Panc1 (cell line): ENCODE results near the gene DENND6A. TPM values are rescaled to one million over a fixed set of nuclear protein-coding genes. Genes with fewer than 3 reads are reported as not detected.

Experiments used
- ATAC-seq: fragments of 200-7000 bp; cut with Tn5 transposase; 2 replicates; pipeline ENCODE4 v1.9.1; 2020; ENCODE audit warnings: mild to moderate bottlenecking, moderate library complexity
- BruUV-seq: library from RNA; stranded (reverse); fragments of 400-500 nt; replicated peaks from 2 replicates; lab custom pipeline; 2021; lab: Mats Ljungman, UMichigan
- CTCF ChIA-PET: fragments of 300-600 bp; sonication (Branson Sonifier 250); formaldehyde crosslinking; loops from one replicate; lab custom pipeline; 2022; ENCODE audit warnings: antibody characterized with exemption; lab: Charles Lee
- POLR2A ChIA-PET: fragments of 300-600 bp; sonication (Branson Sonifier 250); formaldehyde crosslinking; loops from one replicate; lab custom pipeline; 2022; ENCODE audit warnings: antibody characterized with exemption; lab: Charles Lee
- DNase-seq: peaks from one replicate; pipeline ENCODE4 v3.0.0-alpha.2; 2010; ENCODE audit warnings: low read depth, low spot score
- H3K27ac ChIP-seq: 2 replicates; pipeline ENCODE4 v1.5.1; 2011; ENCODE audit warnings: mild to moderate bottlenecking, low read length, inconsistent platforms
- H3K27me3 ChIP-seq: fragments of 200-500 bp; sonication (Bioruptor generic); 2 replicates; pipeline ENCODE4 v1.6.0; 2014; ENCODE audit warnings: low read length, inconsistent platforms; ENCODE audit not compliant: control insufficient read depth, insufficient read depth
- H3K36me3 ChIP-seq: fragments of 200-500 bp; sonication (Bioruptor generic); 2 replicates; pipeline ENCODE4 v1.5.1; 2014; ENCODE audit warnings: inconsistent platforms, mild to moderate bottlenecking, low read length, moderate library complexity; ENCODE audit not compliant: control insufficient read depth, insufficient read depth
- H3K4me1 ChIP-seq: 2 replicates; pipeline ENCODE4 v1.5.1; 2011; ENCODE audit warnings: inconsistent platforms, mild to moderate bottlenecking, low read length, moderate library complexity; ENCODE audit not compliant: control insufficient read depth, insufficient read depth
- H3K4me3 ChIP-seq, 2 experiments: 2 replicates each; pipeline ENCODE4 v1.5.1; 2011 to 2012; ENCODE audit warnings: low read depth in 2 of 2, low read length in 2 of 2, mild to moderate bottlenecking in 2 of 2, inconsistent platforms in 1 of 2, moderate library complexity in 1 of 2
- H3K9me3 ChIP-seq: fragments of 200-500 bp; sonication (Bioruptor generic); 2 replicates; pipeline ENCODE4 v1.5.1; 2014; ENCODE audit warnings: low read depth, mild to moderate bottlenecking, inconsistent platforms, low read length, moderate library complexity; ENCODE audit not compliant: control insufficient read depth, insufficient read depth
- CTCF ChIP-seq: fragments of 450-650 bp; IDR thresholded peaks from 2 replicates; pipeline ENCODE4 v1.5.1; 2017; ENCODE audit warnings: mild to moderate bottlenecking
- POLR2AphosphoS5 ChIP-seq: IDR thresholded peaks from 2 replicates; pipeline ENCODE4 v1.6.1; 2012; ENCODE audit warnings: mild to moderate bottlenecking, low read depth, low read length, moderate library complexity
- SIN3A ChIP-seq: IDR thresholded peaks from 2 replicates; pipeline ENCODE4 v1.6.1; 2012; ENCODE audit warnings: low read depth, mild to moderate bottlenecking, low read length, moderate library complexity, borderline replicate concordance; ENCODE audit not compliant: insufficient read depth
- TCF7L2 ChIP-seq: IDR thresholded peaks from 2 replicates; pipeline ENCODE4 v1.6.1; 2011; ENCODE audit warnings: mild to moderate bottlenecking, low read depth, low read length, inconsistent platforms
- in situ Hi-C: cut with HindIII; loops from 2 replicates; pipeline ENCODE4 v1.10.0; 2016; ENCODE audit warnings: low sequenced_read_pairs, low pct_unique_long_range_greater_than_20kb
- intact Hi-C: fragments of 100-400 bp; cut with micrococcal nuclease; formaldehyde crosslinking; loops from one replicate; pipeline ENCODE4 v1.10.0; 2022; ENCODE audit not compliant: unreplicated experiment
- total RNA-seq: library from RNA; stranded (reverse); gene quantifications from one replicate; pipeline ENCODE4 v1.2.1, GENCODE V29; 2021; ENCODE audit not compliant: unreplicated experiment
- TF ChIP-seq, protein P1 (sequence below), 2 experiments: IDR thresholded peaks; 2 replicates each; pipeline ENCODE4 v1.6.1; 2011 to 2012; ENCODE audit warnings: low read depth in 2 of 2, control low read depth in 1 of 2, low read length in 1 of 2, mild to moderate bottlenecking in 1 of 2, moderate library complexity in 1 of 2; ENCODE audit not compliant: insufficient read depth in 1 of 2

The DENND6A gene
- total RNA-seq, 1 experiment from 2014 or later: 18.1 TPM

DNA sequence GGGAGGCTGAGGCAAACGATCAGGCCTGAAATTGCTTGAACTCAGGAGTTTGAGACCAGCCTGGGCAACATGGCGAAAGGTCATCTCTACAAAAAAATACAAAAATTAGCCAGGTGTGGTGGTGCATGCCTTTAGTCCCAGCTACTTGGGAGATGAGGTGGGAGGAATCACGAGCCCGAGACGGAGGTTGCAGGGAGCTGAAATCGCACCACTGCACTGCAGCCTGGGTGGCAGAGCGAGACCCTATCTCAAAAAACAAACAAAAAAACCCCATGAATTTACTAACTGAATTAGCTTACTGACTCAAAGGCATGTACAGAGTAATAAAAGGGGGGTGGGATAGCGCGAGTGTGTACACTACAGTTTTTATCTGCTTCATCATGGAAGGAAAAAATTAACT, 115.1 kb downstream of the DENND6A start:
- Histone ChIP-seq H3K4me3 (no peak overlapping the region), H3K4me1 (peaks cover 2% of the 10 kb centered on the region; the same call in 1 of the 2 replicates), H3K9me3 (no peaks in the 10 kb centered on the region), H3K27ac (no peak overlapping the region), H3K36me3 (peaks cover 12% of the 10 kb centered on the region; the same call in 1 of the 2 replicates), H3K27me3 (no peaks in the 10 kb centered on the region)
- CTCF ChIA-PET: no interaction called here
- ATAC-seq (no peak), DNase-seq (no peak)
- POLR2A ChIA-PET: no interaction called here
- in situ Hi-C loops (no loop called here), intact Hi-C loops (no loop called here)
- TF ChIP-seq SIN3A: no peak
- no peak for TF ChIP-seq TCF7L2
- TF ChIP-seq, protein P1, sequence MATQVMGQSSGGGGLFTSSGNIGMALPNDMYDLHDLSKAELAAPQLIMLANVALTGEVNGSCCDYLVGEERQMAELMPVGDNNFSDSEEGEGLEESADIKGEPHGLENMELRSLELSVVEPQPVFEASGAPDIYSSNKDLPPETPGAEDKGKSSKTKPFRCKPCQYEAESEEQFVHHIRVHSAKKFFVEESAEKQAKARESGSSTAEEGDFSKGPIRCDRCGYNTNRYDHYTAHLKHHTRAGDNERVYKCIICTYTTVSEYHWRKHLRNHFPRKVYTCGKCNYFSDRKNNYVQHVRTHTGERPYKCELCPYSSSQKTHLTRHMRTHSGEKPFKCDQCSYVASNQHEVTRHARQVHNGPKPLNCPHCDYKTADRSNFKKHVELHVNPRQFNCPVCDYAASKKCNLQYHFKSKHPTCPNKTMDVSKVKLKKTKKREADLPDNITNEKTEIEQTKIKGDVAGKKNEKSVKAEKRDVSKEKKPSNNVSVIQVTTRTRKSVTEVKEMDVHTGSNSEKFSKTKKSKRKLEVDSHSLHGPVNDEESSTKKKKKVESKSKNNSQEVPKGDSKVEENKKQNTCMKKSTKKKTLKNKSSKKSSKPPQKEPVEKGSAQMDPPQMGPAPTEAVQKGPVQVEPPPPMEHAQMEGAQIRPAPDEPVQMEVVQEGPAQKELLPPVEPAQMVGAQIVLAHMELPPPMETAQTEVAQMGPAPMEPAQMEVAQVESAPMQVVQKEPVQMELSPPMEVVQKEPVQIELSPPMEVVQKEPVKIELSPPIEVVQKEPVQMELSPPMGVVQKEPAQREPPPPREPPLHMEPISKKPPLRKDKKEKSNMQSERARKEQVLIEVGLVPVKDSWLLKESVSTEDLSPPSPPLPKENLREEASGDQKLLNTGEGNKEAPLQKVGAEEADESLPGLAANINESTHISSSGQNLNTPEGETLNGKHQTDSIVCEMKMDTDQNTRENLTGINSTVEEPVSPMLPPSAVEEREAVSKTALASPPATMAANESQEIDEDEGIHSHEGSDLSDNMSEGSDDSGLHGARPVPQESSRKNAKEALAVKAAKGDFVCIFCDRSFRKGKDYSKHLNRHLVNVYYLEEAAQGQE (IDR thresholded peaks at IDR 0.05; ENCODE audit: insufficient read depth in 1 of 2, low read depth in 2 of 2, low read length in 1 of 2): no peak
- no peak for TF ChIP-seq CTCF
- TF ChIP-seq POLR2AphosphoS5: no peak
- BruUV-seq: no TSS peak

- CTCF ChIA-PET: interaction anchor here (0.6 kb wide), 3 partner anchors 13 to 710 kb away, joined by 3 to 4 read pairs (median 3); no protein-coding TSS in a partner anchor
- POLR2A ChIA-PET: no interaction called here
- TF ChIP-seq TCF7L2: no peak
- TF ChIP-seq SIN3A: no peak
- TF ChIP-seq, protein P1 (IDR thresholded peaks at IDR 0.05; ENCODE audit: insufficient read depth in 1 of 2, low read depth in 2 of 2, low read length in 1 of 2): no peak
- no peak for TF ChIP-seq CTCF
- TF ChIP-seq POLR2AphosphoS5: no peak
- Histone ChIP-seq H3K36me3 (peaks cover 14% of the 10 kb centered on the region; the same call in 1 of the 2 replicates), H3K27me3 (no peaks in the 10 kb centered on the region), H3K27ac (no peak overlapping the region), H3K4me1 (no peaks in the 10 kb centered on the region), H3K9me3 (no peaks in the 10 kb centered on the region), H3K4me3 (no peak overlapping the region)
- DNase-seq (no peak), ATAC-seq (no peak)
- intact Hi-C loops (no loop called here), in situ Hi-C loops (no loop called here)
- BruUV-seq: no TSS peak
Observed at GRCh38 chr3:57575966-57576626, 116.8 kb downstream of the DENND6A start.
